KMS-11 (cell line): Measurements from ENCODE around the gene PSMB7.

Experiments
- H2AFZ ChIP-seq: fragments of 200-600 bp; sonication (generic); 2 replicates; pipeline ENCODE4 v1.6.1; 2016; ENCODE audit warnings: antibody characterized with exemption, mixed run types, low read depth
- H3K27ac ChIP-seq: fragments of 200-600 bp; sonication (generic); 2 replicates; pipeline ENCODE4 v1.6.1; 2016; ENCODE audit warnings: mild to moderate bottlenecking, mixed run types
- H3K27me3 ChIP-seq: fragments of 200-600 bp; sonication (generic); 2 replicates; pipeline ENCODE4 v1.6.1; 2017; ENCODE audit warnings: mild to moderate bottlenecking, low read depth, mixed run types, moderate library complexity; ENCODE audit not compliant: insufficient read depth
- H3K36me3 ChIP-seq: fragments of 200-600 bp; sonication (generic); 2 replicates; pipeline ENCODE4 v1.6.1; 2017; ENCODE audit warnings: mild to moderate bottlenecking, mixed run types; ENCODE audit not compliant: insufficient read depth
- H3K4me1 ChIP-seq: fragments of 200-600 bp; sonication (generic); 2 replicates; pipeline ENCODE4 v1.6.1; 2016; ENCODE audit warnings: mild to moderate bottlenecking, low read depth, mixed run types; ENCODE audit not compliant: poor library complexity, severe bottlenecking
- H3K4me2 ChIP-seq: fragments of 200-600 bp; sonication (generic); 2 replicates; pipeline ENCODE4 v1.7.0; 2016; ENCODE audit warnings: mild to moderate bottlenecking, mixed run types
- H3K4me3 ChIP-seq: fragments of 200-600 bp; sonication (generic); IDR thresholded peaks from 2 replicates; pipeline ENCODE4 v1.6.1; 2017; ENCODE audit warnings: low read depth, low read length, mixed read lengths; ENCODE audit not compliant: insufficient read depth
- H3K79me2 ChIP-seq: fragments of 200-600 bp; sonication (generic); 2 replicates; pipeline ENCODE4 v1.6.1; 2016; ENCODE audit warnings: low read depth, mixed run types; ENCODE audit not compliant: insufficient read depth
- H3K9ac ChIP-seq: fragments of 200-600 bp; sonication (generic); 2 replicates; pipeline ENCODE4 v1.6.1; 2016; ENCODE audit warnings: mild to moderate bottlenecking, mixed run types
- H4K20me1 ChIP-seq: fragments of 200-600 bp; sonication (generic); 2 replicates; pipeline ENCODE4 v1.6.1; 2016; ENCODE audit warnings: mild to moderate bottlenecking, mixed run types; ENCODE audit not compliant: insufficient read depth
- CTCF ChIP-seq: fragments of 200-600 bp; sonication (generic); conservative IDR thresholded peaks from 2 replicates; pipeline ENCODE4 v1.6.1; 2017; ENCODE audit warnings: low read depth, mild to moderate bottlenecking, antibody characterized with exemption, low read length, moderate library complexity, mixed read lengths

The PSMB7 gene

GRCh38 chr9:124350494-124351263 lies 64.6 kb downstream of the PSMB7 start:
- Histone ChIP-seq H3K27ac (no peak overlapping the region), H3K4me3 (no peak overlapping the region), H3K27me3 (no peaks in the 10 kb centered on the region), H4K20me1 (no peaks in the 10 kb centered on the region), H3K4me2 (no peak overlapping the region), H2AFZ (no peak overlapping the region), H3K36me3 (no peaks in the 10 kb centered on the region), H3K9ac (no peak overlapping the region), H3K4me1 (no peaks in the 10 kb centered on the region), H3K79me2 (no peaks in the 10 kb centered on the region)
- TF ChIP-seq CTCF = no peak

DNA sequence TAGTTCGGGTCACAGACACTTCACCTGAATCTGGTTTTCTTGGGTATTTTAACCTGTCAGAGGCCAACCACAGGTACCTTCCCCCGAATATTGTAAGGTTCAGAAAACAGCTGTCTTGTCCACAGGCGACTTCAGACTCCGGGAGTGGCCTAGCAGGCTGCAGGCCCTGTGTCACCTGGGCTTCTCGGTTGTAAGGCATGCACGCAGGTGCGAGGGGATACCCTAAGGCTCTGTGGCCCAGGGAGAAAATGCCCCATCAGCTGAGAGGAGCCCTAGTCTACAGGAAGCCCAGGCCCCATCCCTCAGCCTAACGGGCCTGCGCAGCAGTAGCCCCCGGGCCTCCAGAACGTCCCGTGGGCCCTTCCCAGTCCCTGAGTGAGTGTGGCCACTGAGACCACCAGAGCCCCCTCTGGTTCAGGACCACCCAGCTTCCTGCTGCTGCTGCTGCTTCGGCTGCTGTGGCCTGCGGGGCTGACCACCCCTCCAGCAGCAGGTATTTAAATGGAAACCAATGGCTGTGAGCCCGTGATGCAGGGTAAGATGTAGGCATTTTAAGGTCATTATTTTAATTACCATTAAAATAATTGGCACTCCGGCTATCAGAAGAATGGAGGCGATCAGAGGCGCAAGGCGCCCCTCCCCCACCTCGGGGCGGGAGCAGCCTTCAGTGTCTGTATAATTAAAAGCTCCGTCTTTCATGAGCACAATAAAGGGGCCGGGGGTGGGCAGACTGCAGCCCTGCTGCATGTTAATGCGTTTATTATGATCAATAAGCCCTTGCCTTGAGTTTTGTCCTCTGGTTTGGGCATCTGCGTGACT lies 65.4 kb downstream of the PSMB7 start:
- Histone ChIP-seq H2AFZ (no peak overlapping the region), H3K4me3 (no peak overlapping the region), H3K27me3 (no peaks in the 10 kb centered on the region), H3K36me3 (no peaks in the 10 kb centered on the region), H4K20me1 (no peaks in the 10 kb centered on the region), H3K27ac (no peak overlapping the region), H3K4me1 (no peaks in the 10 kb centered on the region), H3K9ac (no peak overlapping the region), H3K4me2 (no peak overlapping the region), H3K79me2 (no peaks in the 10 kb centered on the region)
- TF ChIP-seq CTCF = no peak

GRCh38 chr9:124349267-124349666 lies 66.0 kb downstream of the PSMB7 start:
- H3K27me3 ChIP-seq = no peaks in the 10 kb centered on the region
- no peak overlapping the region for H3K27ac ChIP-seq
- H3K79me2 ChIP-seq = no peaks in the 10 kb centered on the region
- H2AFZ ChIP-seq = no peak overlapping the region
- H3K36me3 ChIP-seq = no peaks in the 10 kb centered on the region
- H4K20me1 ChIP-seq = no peaks in the 10 kb centered on the region
- H3K4me1 ChIP-seq = no peaks in the 10 kb centered on the region
- H3K4me2 ChIP-seq = no peak overlapping the region
- no peak for TF ChIP-seq CTCF
- H3K9ac ChIP-seq = no peak overlapping the region
- H3K4me3 ChIP-seq = no peak overlapping the region

DNA sequence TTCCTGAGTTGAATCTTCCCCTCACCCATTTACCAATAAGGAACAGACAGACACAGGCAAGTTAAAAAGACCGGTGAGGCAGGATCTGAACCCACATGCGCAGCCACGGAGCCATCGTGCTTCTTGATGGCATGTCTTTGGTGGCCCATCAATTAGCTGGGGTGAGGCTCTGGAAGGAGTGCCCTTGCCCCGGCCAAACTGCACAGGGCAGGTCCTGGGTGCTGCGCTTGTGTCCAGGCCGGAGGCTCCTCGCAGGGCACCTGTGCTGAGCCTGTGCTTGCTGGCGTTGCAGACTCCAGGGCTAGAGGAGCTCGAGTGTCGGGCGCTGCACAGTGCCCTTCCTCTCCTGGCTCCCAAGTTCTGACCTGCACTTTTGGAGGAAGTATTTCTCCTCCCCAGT lies 66.4 kb downstream of the PSMB7 start:
- Histone ChIP-seq H3K4me3 (no peak overlapping the region), H3K27ac (no peak overlapping the region), H3K79me2 (no peaks in the 10 kb centered on the region), H3K27me3 (no peaks in the 10 kb centered on the region), H4K20me1 (no peaks in the 10 kb centered on the region), H3K4me2 (no peak overlapping the region), H2AFZ (no peak overlapping the region), H3K36me3 (no peaks in the 10 kb centered on the region), H3K9ac (no peak overlapping the region), H3K4me1 (no peaks in the 10 kb centered on the region)
- TF ChIP-seq CTCF = no peak
